OCI-LY7 (cell line): ENCODE measurements around the gene AIMP1. TPM values are rescaled to one million over a fixed set of nuclear protein-coding genes. Genes with fewer than 3 reads are reported as not detected.

Experiments used
- BruUV-seq: library from RNA; stranded (reverse); fragments of 400-500 nt; replicated peaks from 2 replicates; lab custom pipeline; 2021; lab: Mats Ljungman, UMichigan
- CTCF ChIA-PET: fragments of 300-600 bp; sonication (Branson Sonifier 250); formaldehyde crosslinking; loops from one replicate; lab custom pipeline; 2022; ENCODE audit warnings: antibody characterized with exemption; ENCODE audit not compliant: unreplicated experiment; lab: Charles Lee
- POLR2A ChIA-PET: fragments of 300-600 bp; sonication (Branson Sonifier 250); formaldehyde crosslinking; loops from one replicate; lab custom pipeline; 2022; ENCODE audit warnings: antibody characterized with exemption; lab: Charles Lee
- DNase-seq: peaks from one replicate; pipeline ENCODE4 v3.0.0-alpha.2; 2015; ENCODE audit warnings: low spot score
- H2AFZ ChIP-seq: fragments of 200-600 bp; sonication (generic), shearing (Covaris generic); 2 replicates; pipeline ENCODE4 v1.6.1; 2014; ENCODE audit warnings: mild to moderate bottlenecking, antibody characterized with exemption, low read length, moderate library complexity
- H3K27ac ChIP-seq: fragments of 200-600 bp; sonication (generic); 2 replicates; pipeline ENCODE4 v1.5.1; 2014; ENCODE audit warnings: mixed run types, low read depth, mild to moderate bottlenecking, moderate library complexity, low read length, inconsistent platforms; ENCODE audit not compliant: poor library complexity, severe bottlenecking
- H3K36me3 ChIP-seq: fragments of 200-600 bp; sonication (generic); 2 replicates; pipeline ENCODE4 v1.6.1; 2014; ENCODE audit warnings: mild to moderate bottlenecking, antibody characterized with exemption, low read length, moderate library complexity, mixed read lengths; ENCODE audit not compliant: insufficient read depth
- H3K4me1 ChIP-seq: fragments of 200-600 bp; sonication (generic); 2 replicates; pipeline ENCODE4 v1.5.1; 2014; ENCODE audit warnings: mild to moderate bottlenecking, low read length; ENCODE audit not compliant: insufficient read depth, poor library complexity, severe bottlenecking
- H3K4me2 ChIP-seq: fragments of 200-600 bp; sonication (generic); 2 replicates; pipeline ENCODE4 v1.6.1; 2014; ENCODE audit warnings: mild to moderate bottlenecking, low read length
- H3K4me3 ChIP-seq: fragments of 200-600 bp; sonication (generic); 2 replicates; pipeline ENCODE4 v1.5.1; 2014; ENCODE audit warnings: mild to moderate bottlenecking, low read depth, low read length; ENCODE audit not compliant: poor library complexity, severe bottlenecking
- H3K79me2 ChIP-seq: fragments of 200-600 bp; sonication (generic); 2 replicates; pipeline ENCODE4 v1.6.1; 2016; ENCODE audit warnings: low read depth, mild to moderate bottlenecking, low read length, moderate library complexity, mixed read lengths; ENCODE audit not compliant: insufficient read depth
- H3K9me2 ChIP-seq: fragments of 200-600 bp; sonication (generic); 2 replicates; pipeline ENCODE4 v1.6.1; 2016; ENCODE audit warnings: mild to moderate bottlenecking, low read length, mixed read lengths; ENCODE audit not compliant: insufficient read depth
- H3K9me3 ChIP-seq: fragments of 200-600 bp; sonication (generic); 2 replicates; pipeline ENCODE4 v1.6.1; 2014; ENCODE audit warnings: mild to moderate bottlenecking, mixed run types, low read length, mixed read lengths
- H4K20me1 ChIP-seq: fragments of 200-600 bp; sonication (generic); 2 replicates; pipeline ENCODE4 v1.6.1; 2014; ENCODE audit warnings: mild to moderate bottlenecking, antibody characterized with exemption, low read length, moderate library complexity, mixed read lengths; ENCODE audit not compliant: insufficient read depth
- EZH2phosphoT487 ChIP-seq: fragments of 200-600 bp; sonication (generic); IDR thresholded peaks from 2 replicates; pipeline ENCODE4 v1.6.1; 2018; ENCODE audit warnings: low read depth, borderline replicate concordance, mild to moderate bottlenecking, mixed run types, antibody characterized with exemption, low read length, moderate library complexity, mixed read lengths
- intact Hi-C: fragments of 100-400 bp; cut with micrococcal nuclease; formaldehyde crosslinking; loops from one replicate; pipeline ENCODE4 v1.10.0; 2022; ENCODE audit not compliant: unreplicated experiment
- total RNA-seq, 2 experiments: library from RNA; depleted of rRNA in 1 of 2; stranded (reverse); fragments of >200 nt in 1 of 2; shearing (Covaris generic) in 1 of 2; gene quantifications; 2 replicates each; pipeline ENCODE4 v1.2.3, GENCODE V29; 2014 to 2022
- TF ChIP-seq, protein P1 (sequence below): fragments of 200-600 bp; sonication (generic); conservative IDR thresholded peaks from 2 replicates; pipeline ENCODE4 v1.5.1; 2014; ENCODE audit warnings: mild to moderate bottlenecking, antibody characterized with exemption, low read length, moderate library complexity, mixed read lengths

The AIMP1 gene
- total RNA-seq, 2 experiments from 2014 or later = 17.4 to 51.7 TPM

GRCh38 chr4:106294062-106294461, 22.3 kb upstream of the AIMP1 start:
- no peak overlapping the region for H2AFZ ChIP-seq
- no TSS peak for BruUV-seq
- no peaks in the 10 kb centered on the region for H3K79me2 ChIP-seq
- H3K36me3 ChIP-seq = peaks cover 40% of the 10 kb centered on the region
- intact Hi-C loops = no loop called here
- ChIA-PET POLR2A (interaction anchor here (0.7 kb wide), 1 partner anchor 316 kb away, joined by 4 read pairs; no protein-coding TSS in a partner anchor), CTCF (no interaction called here)
- no peak overlapping the region for H3K4me2 ChIP-seq
- no peaks in the 10 kb centered on the region for H3K9me3 ChIP-seq
- H4K20me1 ChIP-seq = no peaks in the 10 kb centered on the region
- TF ChIP-seq EZH2phosphoT487 = no peak
- TF ChIP-seq, protein P1, sequence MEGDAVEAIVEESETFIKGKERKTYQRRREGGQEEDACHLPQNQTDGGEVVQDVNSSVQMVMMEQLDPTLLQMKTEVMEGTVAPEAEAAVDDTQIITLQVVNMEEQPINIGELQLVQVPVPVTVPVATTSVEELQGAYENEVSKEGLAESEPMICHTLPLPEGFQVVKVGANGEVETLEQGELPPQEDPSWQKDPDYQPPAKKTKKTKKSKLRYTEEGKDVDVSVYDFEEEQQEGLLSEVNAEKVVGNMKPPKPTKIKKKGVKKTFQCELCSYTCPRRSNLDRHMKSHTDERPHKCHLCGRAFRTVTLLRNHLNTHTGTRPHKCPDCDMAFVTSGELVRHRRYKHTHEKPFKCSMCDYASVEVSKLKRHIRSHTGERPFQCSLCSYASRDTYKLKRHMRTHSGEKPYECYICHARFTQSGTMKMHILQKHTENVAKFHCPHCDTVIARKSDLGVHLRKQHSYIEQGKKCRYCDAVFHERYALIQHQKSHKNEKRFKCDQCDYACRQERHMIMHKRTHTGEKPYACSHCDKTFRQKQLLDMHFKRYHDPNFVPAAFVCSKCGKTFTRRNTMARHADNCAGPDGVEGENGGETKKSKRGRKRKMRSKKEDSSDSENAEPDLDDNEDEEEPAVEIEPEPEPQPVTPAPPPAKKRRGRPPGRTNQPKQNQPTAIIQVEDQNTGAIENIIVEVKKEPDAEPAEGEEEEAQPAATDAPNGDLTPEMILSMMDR = no peak
- no peak overlapping the region for H3K4me3 ChIP-seq
- no peak for DNase-seq
- H3K27ac ChIP-seq = no peak overlapping the region
- no peaks in the 10 kb centered on the region for H3K4me1 ChIP-seq
- no peaks in the 10 kb centered on the region for H3K9me2 ChIP-seq

GRCh38 chr4:106297245-106298035, 18.9 kb upstream of the AIMP1 start:
- TF ChIP-seq, protein P1 = no peak
- TF ChIP-seq EZH2phosphoT487 = no peak

GRCh38 chr4:106299977-106300376, 16.4 kb upstream of the AIMP1 start:
- no peak for TF ChIP-seq EZH2phosphoT487
- TF ChIP-seq, protein P1 = no peak
- no peak for DNase-seq
- H3K4me2 ChIP-seq = no peak overlapping the region
- intact Hi-C loops = no loop called here
- H4K20me1 ChIP-seq = no peaks in the 10 kb centered on the region
- H2AFZ ChIP-seq = no peak overlapping the region
- H3K9me2 ChIP-seq = no peaks in the 10 kb centered on the region
- BruUV-seq = no TSS peak
- no peaks in the 10 kb centered on the region for H3K4me1 ChIP-seq
- CTCF ChIA-PET = no interaction called here
- peaks cover 41% of the 10 kb centered on the region for H3K36me3 ChIP-seq
- H3K27ac ChIP-seq = no peak overlapping the region
- no peak overlapping the region for H3K4me3 ChIP-seq
- H3K9me3 ChIP-seq = no peaks in the 10 kb centered on the region
- POLR2A ChIA-PET = interaction anchor here (0.9 kb wide), 1 partner anchor 10 kb away, joined by 3 read pairs; no protein-coding TSS in a partner anchor
- no peaks in the 10 kb centered on the region for H3K79me2 ChIP-seq

More at GRCh38 chr4:106297245-106298035, 18.9 kb upstream of the AIMP1 start:
- ChIA-PET POLR2A (interaction anchor here (0.6 to 0.9 kb wide), 3 partner anchors 9 to 18 kb away, joined by 3 read pairs; partner anchors contain the start of gene TBCK), CTCF (no interaction called here)
- intact Hi-C loops = no loop called here
- Histone ChIP-seq H3K9me3 (no peaks in the 10 kb centered on the region), H3K9me2 (no peaks in the 10 kb centered on the region), H3K27ac (no peak overlapping the region), H3K4me3 (no peak overlapping the region), H3K36me3 (peaks cover 51% of the 10 kb centered on the region), H2AFZ (no peak overlapping the region), H3K4me1 (no peaks in the 10 kb centered on the region), H3K4me2 (no peak overlapping the region), H4K20me1 (no peaks in the 10 kb centered on the region), H3K79me2 (no peaks in the 10 kb centered on the region)
- BruUV-seq = no TSS peak
- DNase-seq = no peak
